Mesenteric fat pad (tissue), 1 donor: Measurements from ENCODE around the gene HACL1. TPM values are rescaled to one million over a fixed set of nuclear protein-coding genes. Genes with fewer than 3 reads are reported as not detected.

Experiments
- DNase-seq: peaks from one replicate; pipeline ENCODE4 v3.0.0-alpha.2; 2020; ENCODE audit warnings: low spot score
- total RNA-seq: library from RNA; stranded (reverse); fragmentation: NEBNext Ultra II Directional; extraction: Animal tissue kit (Norgen Biotek cat#: 25700); gene quantifications from one replicate; pipeline ENCODE4 v1.2.1, GENCODE V29; 2021
- donor health status: DM: yes; HTN: yes; CAD: no.

HACL1 gene
- total RNA-seq, 1 donor from 2014 or later: 20.7 TPM

- DNase-seq: no peak
Observed at GRCh38 chr3:15528854-15529537, 72.4 kb downstream of the HACL1 start.

DNA sequence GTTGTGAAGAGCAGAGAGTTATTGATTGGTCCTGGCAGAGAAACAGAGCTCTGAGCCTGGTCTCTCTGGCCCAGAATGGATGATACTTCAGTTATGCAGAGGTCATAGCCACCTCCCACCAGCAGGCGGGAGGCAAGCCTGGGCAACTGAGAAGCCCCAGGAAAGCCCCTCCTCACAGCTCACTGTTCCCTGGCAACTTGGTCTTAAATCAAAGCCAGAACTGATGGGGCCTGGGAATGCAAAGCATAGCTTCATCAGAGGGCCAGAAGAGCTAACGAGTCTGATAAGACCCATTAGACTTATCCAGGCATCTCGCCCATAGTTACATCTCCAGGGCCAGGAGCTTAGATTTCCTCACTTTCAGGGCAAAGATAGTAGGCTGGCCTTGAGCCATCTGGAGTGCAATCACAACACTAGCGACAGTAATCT, 74.3 kb downstream of the HACL1 start:
- peak; percentile 41 for DNase-seq

DNA sequence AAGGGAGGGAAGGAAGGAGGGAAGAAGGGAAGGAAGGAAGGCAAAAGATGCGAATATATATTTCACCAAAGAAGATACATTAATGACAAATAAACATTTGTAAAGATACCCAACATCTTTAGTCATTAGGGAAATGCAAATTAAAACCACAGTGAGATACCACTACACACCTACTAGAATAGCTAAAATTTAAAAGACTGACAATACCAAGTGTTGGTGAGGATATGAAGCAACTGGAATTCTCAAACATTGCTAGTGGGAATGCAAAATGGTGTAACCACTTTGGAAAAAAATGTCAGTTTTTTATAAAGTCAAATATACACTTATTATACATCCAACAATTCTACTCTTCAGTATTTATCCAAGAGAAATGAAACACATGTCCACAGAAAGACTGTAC, 75.6 kb downstream of the HACL1 start:
- no peak for DNase-seq

- no peak for DNase-seq
Observed at GRCh38 chr3:15523660-15524417, 77.5 kb downstream of the HACL1 start.

- DNase-seq: no peak
Observed at GRCh38 chr3:15522016-15522415, 79.4 kb downstream of the HACL1 start.

DNA sequence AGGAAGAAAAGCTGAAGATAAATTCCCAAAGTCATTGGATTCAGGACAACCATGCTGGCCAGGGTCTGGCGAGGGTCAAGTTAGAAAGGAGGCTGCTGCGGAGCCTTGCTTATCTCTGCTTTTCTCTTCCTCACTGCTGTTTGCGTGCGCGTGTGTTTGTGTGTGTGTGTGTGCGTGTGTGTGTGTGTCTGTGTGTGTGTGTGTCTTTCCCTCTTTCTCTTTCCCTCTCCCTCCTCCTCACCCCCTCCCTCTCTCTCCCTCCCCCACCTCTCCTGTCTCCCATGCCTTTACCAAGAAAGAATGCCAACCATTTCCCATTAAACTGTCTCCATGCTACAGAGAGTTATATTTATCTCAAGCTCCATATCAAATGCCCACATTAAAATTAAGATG, 79.8 kb downstream of the HACL1 start, which contains the start of gene COLQ:
Gene COLQ, minus strand, starts transcription at position 134 of the 393 bp plus-strand sequence. Its CDS starts 81 bp downstream, at position 53.
- DNase-seq: peak; percentile 24

- DNase-seq: peak; percentile 62
Observed at GRCh38 chr3:15520804-15521572, 80.4 kb downstream of the HACL1 start.

- peak; percentile 8 for DNase-seq
Observed at GRCh38 chr3:15520185-15520584, 81.2 kb downstream of the HACL1 start.

GRCh38 chr3:15519096-15519495, 82.3 kb downstream of the HACL1 start:
- DNase-seq: no peak

GRCh38 chr3:15514663-15515340, 86.6 kb downstream of the HACL1 start:
- no peak for DNase-seq

GRCh38 chr3:15513810-15514662, 87.3 kb downstream of the HACL1 start:
- DNase-seq: no peak

DNA sequence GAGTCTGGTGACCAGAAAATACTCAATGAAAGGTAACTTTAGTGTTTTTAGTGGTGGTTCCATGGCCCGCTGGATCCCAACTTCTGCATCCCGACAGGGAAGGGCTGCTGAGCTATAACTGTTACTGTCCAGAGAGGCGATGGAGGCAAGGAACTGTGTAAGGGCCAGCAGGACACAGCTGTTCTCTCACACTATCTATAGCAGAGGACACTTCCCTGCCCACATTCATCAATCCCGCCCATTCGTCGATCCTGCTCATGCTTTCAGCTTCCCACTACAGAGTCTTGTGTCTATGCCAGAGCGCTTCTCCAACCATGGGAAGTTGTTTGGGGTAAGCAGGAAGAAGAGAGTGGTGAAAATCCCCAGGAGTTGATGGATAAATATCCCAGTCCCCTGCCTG, 88.3 kb downstream of the HACL1 start:
- no peak for DNase-seq

- DNase-seq: no peak
Observed at GRCh38 chr3:15512166-15512565, 89.2 kb downstream of the HACL1 start.

- no peak for DNase-seq
Observed at GRCh38 chr3:15511156-15511555, 90.2 kb downstream of the HACL1 start.

Other genes starting within 250 kb of the HACL1 start
- 12.1 TPM for gene METTL6, start 174.0 kb downstream of the HACL1 start, total RNA-seq
- gene EAF1, start 174.0 kb downstream of the HACL1 start, total RNA-seq: 18.9 TPM
- 0.74 TPM for gene COLQ, start 79.9 kb downstream of the HACL1 start, total RNA-seq
- gene BTD, start 176 bp upstream of the HACL1 start, total RNA-seq: 36.8 TPM
- gene ANKRD28, start 196.4 kb upstream of the HACL1 start, total RNA-seq: 70.9 TPM